GM20000 (cell line): ENCODE measurements around the gene CDK14.

ENCODE experiments used
- DNase-seq: peaks from one replicate; pipeline ENCODE4 v3.0.0; 2012; ENCODE audit warnings: low spot score
- CTCF ChIP-seq: IDR thresholded peaks from 2 replicates; pipeline ENCODE4 v1.5.1; 2012; ENCODE audit warnings: mild to moderate bottlenecking, control low read depth; ENCODE audit errors: extremely low read depth, missing control alignments

Gene CDK14

DNA sequence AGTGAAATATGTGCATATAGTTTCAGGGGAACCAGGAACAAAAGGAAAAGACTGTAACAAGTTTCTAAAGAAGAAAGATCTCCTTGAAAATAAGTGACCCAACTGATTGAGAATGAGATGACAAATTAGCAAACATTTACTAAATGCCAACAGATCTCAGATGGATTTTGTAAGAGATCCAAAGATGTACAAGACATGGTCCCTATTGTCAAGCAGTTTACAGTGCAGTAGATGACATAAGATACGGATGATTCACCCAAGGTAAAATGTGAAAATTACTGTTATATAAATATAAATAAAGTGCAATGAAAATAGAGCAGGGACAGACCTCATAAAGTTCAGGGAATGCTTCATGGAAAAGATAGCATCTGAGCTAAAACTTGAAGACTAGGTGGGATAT lies 546.6 kb downstream of the CDK14 start:
- DNase-seq = no peak
- TF ChIP-seq CTCF = no peak

- no peak for DNase-seq
- TF ChIP-seq CTCF = no peak
These were observed 553.5 kb downstream of the CDK14 start for GRCh38 chr7:91149341-91150246.

DNA sequence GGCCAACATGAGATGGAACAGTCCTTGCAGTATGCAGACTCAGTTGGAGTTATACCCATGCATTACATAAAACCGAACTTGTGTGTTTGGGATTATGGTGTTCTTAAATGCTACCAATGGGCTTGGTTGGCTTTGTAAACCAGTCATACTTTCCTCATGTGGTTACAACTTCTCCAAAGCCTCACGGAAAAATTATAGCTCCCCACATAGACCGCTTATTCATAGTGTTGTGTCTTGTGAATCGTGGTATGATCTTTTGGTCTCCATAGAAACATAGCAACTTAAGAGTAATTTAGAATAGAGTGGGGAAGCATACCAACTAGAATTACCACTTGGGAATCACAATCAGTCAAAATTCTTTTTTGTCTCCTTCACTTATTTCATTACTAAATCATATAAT lies 555.8 kb downstream of the CDK14 start:
- no peak for TF ChIP-seq CTCF
- DNase-seq = no peak

- no peak for TF ChIP-seq CTCF
- DNase-seq = no peak
These were observed 560.4 kb downstream of the CDK14 start for GRCh38 chr7:91156316-91157185.

DNA sequence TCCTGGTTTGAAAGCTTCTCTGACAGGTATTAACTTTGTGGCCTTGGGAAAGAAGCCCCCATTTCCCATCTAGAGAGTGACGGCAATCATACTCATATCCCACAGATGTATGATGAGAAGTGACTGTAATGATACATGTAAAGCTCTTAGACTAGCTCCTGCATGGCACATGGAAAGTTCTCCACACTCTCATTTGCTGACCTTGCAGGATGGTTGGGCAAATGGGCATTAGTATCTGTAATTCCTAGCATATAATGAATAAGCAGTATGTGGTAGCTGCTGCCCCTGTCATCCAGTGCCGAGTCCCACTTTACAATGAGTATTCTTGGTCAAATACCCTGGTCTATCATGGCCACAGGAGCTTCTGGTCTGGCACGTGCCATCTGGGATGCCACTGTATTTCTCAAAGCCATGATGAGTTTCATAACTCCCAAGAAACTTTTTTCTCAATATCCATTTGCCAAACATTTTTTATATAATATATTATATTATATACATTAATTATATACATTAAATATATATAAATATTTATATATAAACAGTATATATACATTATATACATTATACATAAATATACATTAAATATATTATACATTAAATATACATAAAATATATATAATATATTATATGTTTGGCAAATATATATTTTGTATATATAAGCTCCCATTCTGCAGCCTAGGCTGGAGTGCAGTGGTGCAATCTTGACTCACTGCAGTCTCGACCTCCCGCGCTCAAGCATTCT lies 561.6 kb downstream of the CDK14 start:
- TF ChIP-seq CTCF = no peak

DNA sequence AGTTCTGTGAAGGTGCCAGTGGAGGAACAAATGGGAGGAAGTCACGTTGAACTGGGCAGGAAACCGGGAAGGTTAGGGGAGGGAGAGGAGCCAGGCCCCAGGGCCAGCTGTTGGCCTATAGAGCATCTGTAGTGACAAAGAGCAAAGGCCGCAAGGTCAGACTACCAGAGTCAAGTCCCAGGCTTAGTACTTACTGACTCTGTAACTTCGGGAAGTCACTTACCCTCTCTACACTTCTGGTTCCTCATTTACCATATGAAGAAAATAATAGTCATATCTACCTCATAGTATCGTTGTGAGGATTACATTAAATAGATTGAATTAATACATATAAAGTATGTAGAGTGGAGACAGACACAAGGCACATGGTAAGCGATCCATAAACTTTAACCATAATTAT lies 566.3 kb downstream of the CDK14 start:
- no peak for TF ChIP-seq CTCF
- no peak for DNase-seq

More for the DNA sequence above, 561.6 kb downstream of the CDK14 start:
- DNase-seq = no peak
